ENCODE data around the gene MGP.

Gene MGP

GRCh38 chr12:14924541-14924940 lies 38.9 kb upstream of the MGP start:
- Histone ChIP-seq H3K9me3 (ENCODE audit: low read depth, low read length) (no peaks in the 10 kb centered on the region), H3K36me3 (ENCODE audit: insufficient read depth, low read length) (no peaks in the 10 kb centered on the region)

DNA sequence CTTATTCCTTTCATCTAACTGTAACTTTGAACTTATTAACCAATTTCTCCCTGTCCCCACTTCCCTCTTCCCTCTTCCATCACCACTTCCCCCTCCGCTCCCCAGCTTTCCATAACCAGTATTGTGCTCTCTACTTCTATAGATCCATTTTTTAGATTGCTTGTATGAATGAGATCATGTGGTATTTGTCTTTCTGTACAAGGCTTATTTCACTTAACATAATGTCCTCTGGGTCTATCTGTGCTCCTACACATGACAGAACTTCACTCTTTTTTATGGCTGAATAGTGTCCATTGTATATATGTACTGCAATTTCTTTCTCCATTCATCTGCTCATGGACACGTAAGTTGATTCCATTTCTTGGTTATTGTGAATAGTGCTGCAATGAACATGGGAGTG lies 38.3 kb upstream of the MGP start:
- Histone ChIP-seq H3K9me3 (ENCODE audit: low read depth, low read length) (no peaks in the 10 kb centered on the region), H3K36me3 (ENCODE audit: insufficient read depth, low read length) (no peaks in the 10 kb centered on the region), H3K27ac (no peak overlapping the region), H3K4me3 (no peak overlapping the region), H3K9ac (ENCODE audit: insufficient read length) (no peak overlapping the region)
- no peak for DNase-seq (ENCODE audit: low read depth, low spot score)
- no peak for TF ChIP-seq EZH2 (IDR thresholded peaks at IDR 0.05)
- TF ChIP-seq FOXP2 (optimal IDR thresholded peaks at IDR 0.05; ENCODE audit: control extremely low read depth, extremely low read length, insufficient read depth) = no peak
- no peak for TF ChIP-seq POLR2AphosphoS5 (IDR thresholded peaks at IDR 0.05; ENCODE audit: borderline replicate concordance, low read depth, low read length)

More at GRCh38 chr12:14924541-14924940, 38.9 kb upstream of the MGP start:
- Histone ChIP-seq H3K4me3 (no peak overlapping the region), H3K9ac (ENCODE audit: insufficient read length) (no peak overlapping the region), H3K27ac (no peak overlapping the region)
- no peak for DNase-seq (ENCODE audit: low read depth, low spot score)
- TF ChIP-seq POLR2AphosphoS5 (IDR thresholded peaks at IDR 0.05; ENCODE audit: borderline replicate concordance, low read depth, low read length) (no peak), FOXP2 (optimal IDR thresholded peaks at IDR 0.05; ENCODE audit: control extremely low read depth, extremely low read length, insufficient read depth) (no peak), EZH2 (IDR thresholded peaks at IDR 0.05) (no peak)

- Histone ChIP-seq H3K9ac (ENCODE audit: insufficient read length) (no peak overlapping the region), H3K4me3 (no peak overlapping the region), H3K9me3 (ENCODE audit: low read depth, low read length) (no peaks in the 10 kb centered on the region), H3K36me3 (ENCODE audit: insufficient read depth, low read length) (no peaks in the 10 kb centered on the region), H3K27ac (no peak overlapping the region)
- TF ChIP-seq FOXP2 (optimal IDR thresholded peaks at IDR 0.05; ENCODE audit: control extremely low read depth, extremely low read length, insufficient read depth) (no peak), POLR2AphosphoS5 (IDR thresholded peaks at IDR 0.05; ENCODE audit: borderline replicate concordance, low read depth, low read length) (no peak), EZH2 (IDR thresholded peaks at IDR 0.05) (no peak)
- DNase-seq (ENCODE audit: low read depth, low spot score) = no peak
Observed at GRCh38 chr12:14921218-14921617, 35.6 kb upstream of the MGP start.

DNA sequence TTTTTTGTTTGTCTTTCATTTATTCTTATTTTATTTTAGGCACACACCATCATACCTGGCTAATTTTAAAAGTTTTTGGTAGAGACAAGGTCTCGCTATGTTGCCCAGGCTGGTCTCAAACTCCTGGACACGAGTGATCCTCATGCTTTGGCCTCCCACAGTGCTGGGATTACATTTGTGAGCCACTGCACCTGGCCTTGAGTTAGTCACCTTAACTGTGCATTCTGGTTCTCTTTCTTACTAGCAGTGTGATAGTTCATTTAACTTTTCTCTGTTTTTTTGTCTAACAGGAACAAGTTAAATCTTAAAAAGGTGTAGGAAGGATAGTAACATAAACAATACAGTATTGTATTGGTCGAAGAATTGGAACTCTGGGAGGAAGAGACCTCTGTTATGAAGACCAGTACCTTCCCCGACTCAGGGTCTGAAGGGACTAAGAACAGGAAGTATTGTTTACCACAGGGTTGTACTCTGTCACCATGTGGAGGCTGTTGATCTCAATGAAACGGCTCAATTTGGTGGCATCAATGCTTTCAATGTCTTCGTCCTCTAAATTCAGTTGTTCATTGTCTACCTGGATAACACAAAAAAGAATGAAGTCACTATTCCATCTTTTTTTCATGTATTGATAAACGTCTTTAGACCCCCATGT lies 34.9 kb upstream of the MGP start:
- no peak for DNase-seq (ENCODE audit: low read depth, low spot score)
- Histone ChIP-seq H3K27ac (no peak overlapping the region), H3K9me3 (ENCODE audit: low read depth, low read length) (no peaks in the 10 kb centered on the region), H3K4me3 (no peak overlapping the region), H3K9ac (ENCODE audit: insufficient read length) (no peak overlapping the region), H3K36me3 (ENCODE audit: insufficient read depth, low read length) (no peaks in the 10 kb centered on the region)
- no peak for TF ChIP-seq POLR2AphosphoS5 (IDR thresholded peaks at IDR 0.05; ENCODE audit: borderline replicate concordance, low read depth, low read length)
- no peak for TF ChIP-seq FOXP2 (optimal IDR thresholded peaks at IDR 0.05; ENCODE audit: control extremely low read depth, extremely low read length, insufficient read depth)
- TF ChIP-seq EZH2 (IDR thresholded peaks at IDR 0.05) = no peak

DNA sequence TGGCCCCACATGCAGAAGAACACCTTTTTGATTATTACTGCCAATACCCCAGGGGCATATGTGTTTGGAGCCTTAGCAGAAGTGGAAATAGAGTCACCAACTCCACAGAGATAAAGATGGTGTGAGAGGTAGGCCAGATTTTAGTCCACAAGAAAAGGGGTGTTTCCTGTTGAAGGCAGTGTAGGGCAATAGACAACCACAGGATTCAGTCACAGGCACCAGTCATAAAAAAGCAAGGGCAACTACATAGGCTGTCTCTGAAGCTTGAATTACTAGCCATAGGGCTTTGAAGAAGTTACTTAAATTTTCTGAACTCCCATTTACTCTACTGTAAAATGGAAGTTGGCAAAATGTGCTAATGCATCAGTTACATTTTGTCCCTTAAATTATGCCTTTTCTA lies 33.8 kb upstream of the MGP start:
- Histone ChIP-seq H3K27ac (no peak overlapping the region), H3K9ac (ENCODE audit: insufficient read length) (no peak overlapping the region), H3K36me3 (ENCODE audit: insufficient read depth, low read length) (no peaks in the 10 kb centered on the region), H3K9me3 (ENCODE audit: low read depth, low read length) (no peaks in the 10 kb centered on the region), H3K4me3 (no peak overlapping the region)
- DNase-seq (ENCODE audit: low read depth, low spot score) = no peak
- TF ChIP-seq EZH2 (IDR thresholded peaks at IDR 0.05) (no peak), POLR2AphosphoS5 (IDR thresholded peaks at IDR 0.05; ENCODE audit: borderline replicate concordance, low read depth, low read length) (no peak), FOXP2 (optimal IDR thresholded peaks at IDR 0.05; ENCODE audit: control extremely low read depth, extremely low read length, insufficient read depth) (no peak)

DNA sequence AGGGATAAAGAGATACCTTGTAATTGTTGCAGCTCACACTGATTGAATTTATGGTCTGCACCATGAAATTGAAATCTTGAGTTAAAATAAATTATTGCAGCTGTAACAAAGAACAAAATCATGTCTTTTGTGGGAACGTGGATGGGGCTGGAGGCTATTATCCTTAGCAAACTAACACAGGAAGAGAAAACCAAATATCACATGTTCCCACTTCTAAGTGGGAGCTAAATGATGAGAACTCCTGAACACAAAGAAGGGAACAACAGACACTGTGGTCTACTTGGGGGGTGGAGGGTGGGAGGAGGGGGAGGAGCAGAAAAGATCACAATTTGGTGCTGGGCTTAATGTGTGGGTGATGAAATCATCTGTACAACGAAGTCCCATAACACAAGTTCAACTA lies 30.1 kb upstream of the MGP start:
- no peak for DNase-seq (ENCODE audit: low read depth, low spot score)
- Histone ChIP-seq H3K9ac (ENCODE audit: insufficient read length) (no peak overlapping the region), H3K4me3 (peak overlapping the region; percentile 8; the same call in 1 of the 2 replicates), H3K36me3 (ENCODE audit: insufficient read depth, low read length) (no peaks in the 10 kb centered on the region), H3K27ac (0 out of 2 replicates have a peak overlapping the region, but pooled peaks have one; percentile 38), H3K9me3 (ENCODE audit: low read depth, low read length) (no peaks in the 10 kb centered on the region)
- TF ChIP-seq POLR2AphosphoS5 (IDR thresholded peaks at IDR 0.05; ENCODE audit: borderline replicate concordance, low read depth, low read length) = no peak
- TF ChIP-seq EZH2 (IDR thresholded peaks at IDR 0.05) = no peak
- no peak for TF ChIP-seq FOXP2 (optimal IDR thresholded peaks at IDR 0.05; ENCODE audit: control extremely low read depth, extremely low read length, insufficient read depth)

DNA sequence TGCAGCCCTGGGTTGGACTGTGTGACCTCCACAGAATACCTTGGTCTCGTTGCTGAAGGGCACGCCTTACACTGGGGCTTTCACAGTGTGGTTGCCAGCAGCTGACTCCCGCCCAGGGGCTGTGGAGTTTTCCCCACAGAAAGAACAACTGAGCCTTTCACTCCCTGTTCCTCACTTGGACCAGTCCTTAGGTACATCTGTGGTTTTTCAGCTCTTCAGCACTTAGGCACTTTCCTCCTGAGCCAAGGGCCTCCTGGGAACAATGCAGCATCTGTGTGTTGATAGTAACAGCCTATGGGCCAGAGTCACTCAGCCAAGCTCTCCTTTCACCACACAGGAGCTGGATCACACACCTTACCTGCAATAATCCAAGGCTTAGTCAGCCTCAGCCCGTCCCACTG lies 27.7 kb upstream of the MGP start:
- H3K27ac ChIP-seq = peak overlapping the region; percentile 75
- no peaks in the 10 kb centered on the region for H3K9me3 ChIP-seq (ENCODE audit: low read depth, low read length)
- DNase-seq (ENCODE audit: low read depth, low spot score) = no peak
- TF ChIP-seq POLR2AphosphoS5 (IDR thresholded peaks at IDR 0.05; ENCODE audit: borderline replicate concordance, low read depth, low read length) (no peak), FOXP2 (optimal IDR thresholded peaks at IDR 0.05; ENCODE audit: control extremely low read depth, extremely low read length, insufficient read depth) (no peak), EZH2 (IDR thresholded peaks at IDR 0.05) (no peak)
- no peaks in the 10 kb centered on the region for H3K36me3 ChIP-seq (ENCODE audit: insufficient read depth, low read length)
- peak overlapping the region; percentile 47 for H3K4me3 ChIP-seq
- H3K9ac ChIP-seq (ENCODE audit: insufficient read length) = peak overlapping the region; percentile 21

GRCh38 chr12:14911131-14911530 lies 25.5 kb upstream of the MGP start:
- Histone ChIP-seq H3K4me3 (no peak overlapping the region), H3K9ac (ENCODE audit: insufficient read length) (no peak overlapping the region), H3K36me3 (ENCODE audit: insufficient read depth, low read length) (no peaks in the 10 kb centered on the region), H3K27ac (no peak overlapping the region), H3K9me3 (ENCODE audit: low read depth, low read length) (no peaks in the 10 kb centered on the region)
- TF ChIP-seq EZH2 (IDR thresholded peaks at IDR 0.05) (no peak), POLR2AphosphoS5 (IDR thresholded peaks at IDR 0.05; ENCODE audit: borderline replicate concordance, low read depth, low read length) (no peak), FOXP2 (optimal IDR thresholded peaks at IDR 0.05; ENCODE audit: control extremely low read depth, extremely low read length, insufficient read depth) (no peak)
- DNase-seq (ENCODE audit: low read depth, low spot score) = no peak
